Loucy (cell line): Measurements from ENCODE around the gene PPP1R13B.

ENCODE experiments used
- H2AFZ ChIP-seq: fragments of 200-600 bp; sonication (generic); 2 replicates; pipeline ENCODE4 v1.6.0; 2016; ENCODE audit warnings: antibody characterized with exemption, mild to moderate bottlenecking, low read length, moderate library complexity
- H3F3A ChIP-seq: fragments of 200-600 bp; 2 replicates; pipeline ENCODE4 v1.6.0; 2016; ENCODE audit warnings: antibody characterized with exemption, low read depth, mild to moderate bottlenecking
- H3K27me3 ChIP-seq: fragments of 200-600 bp; sonication (generic); 2 replicates; pipeline ENCODE4 v1.6.1; 2014; ENCODE audit warnings: low read length, mild to moderate bottlenecking; ENCODE audit not compliant: insufficient read depth, poor library complexity, severe bottlenecking
- H3K36me3 ChIP-seq: fragments of 200-600 bp; sonication (generic); 2 replicates; pipeline ENCODE4 v1.6.1; 2016; ENCODE audit warnings: low read length; ENCODE audit not compliant: insufficient read depth
- H3K4me1 ChIP-seq: fragments of 200-600 bp; sonication (generic); 2 replicates; pipeline ENCODE4 v1.5.1; 2014; ENCODE audit warnings: low read length, mild to moderate bottlenecking; ENCODE audit not compliant: insufficient read depth, poor library complexity, severe bottlenecking
- H3K4me2 ChIP-seq: fragments of 200-600 bp; sonication (generic); 2 replicates; pipeline ENCODE4 v1.6.0; 2014; ENCODE audit warnings: antibody characterized with exemption, low read length, low read depth, mild to moderate bottlenecking; ENCODE audit not compliant: poor library complexity, severe bottlenecking
- H3K4me3 ChIP-seq: fragments of 200-600 bp; sonication (generic); 2 replicates; pipeline ENCODE4 v1.5.1; 2014; ENCODE audit warnings: low read length, mild to moderate bottlenecking, mixed read lengths; ENCODE audit not compliant: poor library complexity, severe bottlenecking
- H3K79me2 ChIP-seq: fragments of 200-600 bp; sonication (generic); 2 replicates; pipeline ENCODE4 v1.6.1; 2014; ENCODE audit warnings: low read length; ENCODE audit not compliant: insufficient read depth
- H3K9ac ChIP-seq: fragments of 200-600 bp; sonication (generic); 2 replicates; pipeline ENCODE4 v1.6.0; 2014; ENCODE audit warnings: mild to moderate bottlenecking, low read depth, low read length, moderate library complexity; ENCODE audit not compliant: poor library complexity, severe bottlenecking
- H3K9me2 ChIP-seq: fragments of 200-600 bp; sonication (generic); replicated peaks from 2 replicates; pipeline ENCODE4 v1.6.1; 2016; ENCODE audit warnings: low read depth, low read length, mixed read lengths
- H3K9me3 ChIP-seq: fragments of 200-600 bp; sonication (generic); 2 replicates; pipeline ENCODE4 v1.6.1; 2014; ENCODE audit warnings: mild to moderate bottlenecking, antibody characterized with exemption, low read length, low read depth; ENCODE audit not compliant: insufficient read depth
- H4K20me1 ChIP-seq: fragments of 200-600 bp; sonication (generic); 2 replicates; pipeline ENCODE4 v1.6.0; 2014; ENCODE audit warnings: antibody characterized with exemption, low read length, mild to moderate bottlenecking; ENCODE audit not compliant: insufficient read depth, poor library complexity, severe bottlenecking
- CTCF ChIP-seq: fragments of 200-600 bp; sonication (generic); conservative IDR thresholded peaks from 2 replicates; pipeline ENCODE4 v1.5.1; 2014; ENCODE audit warnings: mild to moderate bottlenecking, antibody characterized with exemption, low read length
- EZH2phosphoT487 ChIP-seq: fragments of 200-600 bp; IDR thresholded peaks from 2 replicates; pipeline ENCODE4 v1.6.1; 2018; ENCODE audit warnings: antibody characterized with exemption, mild to moderate bottlenecking, moderate library complexity, borderline replicate concordance

PPP1R13B gene

GRCh38 chr14:103736546-103737431 lies 110.6 kb downstream of the PPP1R13B start:
- H3F3A ChIP-seq: no peaks in the 10 kb centered on the region
- no peak for TF ChIP-seq CTCF
- H2AFZ ChIP-seq: no peak overlapping the region
- H3K4me1 ChIP-seq: no peaks in the 10 kb centered on the region
- H3K79me2 ChIP-seq: no peaks in the 10 kb centered on the region
- 0 out of 2 replicates have a peak, but pooled peaks cover 3% of the 10 kb centered on the region for H3K36me3 ChIP-seq
- no peaks in the 10 kb centered on the region for H3K9me2 ChIP-seq
- H3K4me2 ChIP-seq: no peak overlapping the region
- H3K27me3 ChIP-seq: no peaks in the 10 kb centered on the region
- H3K9me3 ChIP-seq: no peaks in the 10 kb centered on the region
- H4K20me1 ChIP-seq: no peaks in the 10 kb centered on the region
- no peak overlapping the region for H3K4me3 ChIP-seq
- H3K9ac ChIP-seq: no peak overlapping the region

- Histone ChIP-seq H3F3A (no peaks in the 10 kb centered on the region), H3K79me2 (no peaks in the 10 kb centered on the region), H3K4me1 (no peaks in the 10 kb centered on the region), H3K36me3 (0 out of 2 replicates have a peak, but pooled peaks cover 3% of the 10 kb centered on the region), H3K9ac (no peak overlapping the region), H3K27me3 (no peaks in the 10 kb centered on the region), H3K4me3 (no peak overlapping the region), H3K4me2 (no peak overlapping the region), H3K9me2 (no peaks in the 10 kb centered on the region), H4K20me1 (no peaks in the 10 kb centered on the region), H3K9me3 (no peaks in the 10 kb centered on the region), H2AFZ (no peak overlapping the region)
- TF ChIP-seq EZH2phosphoT487 (no peak), CTCF (no peak)
These were observed 111.4 kb downstream of the PPP1R13B start for GRCh38 chr14:103735815-103736545.

DNA sequence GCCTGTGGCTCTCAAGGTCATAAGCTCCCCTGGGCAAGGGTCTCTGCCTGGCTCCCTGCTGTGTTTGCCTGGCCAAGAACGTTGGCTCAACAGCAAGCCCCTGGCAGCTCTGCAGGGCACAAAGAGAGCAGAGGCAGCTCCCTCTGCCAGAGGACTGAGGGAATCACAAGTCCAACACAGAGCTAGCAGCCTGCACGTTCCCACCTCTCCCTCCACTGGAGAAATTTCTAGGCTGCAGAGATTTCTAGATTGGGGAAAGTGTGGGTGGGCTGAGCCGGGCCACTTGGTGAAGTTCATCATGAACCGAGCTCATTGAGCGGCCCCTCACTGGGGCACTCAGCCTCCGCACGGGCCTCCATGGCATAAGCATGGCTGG lies 111.9 kb downstream of the PPP1R13B start:
- no peak overlapping the region for H2AFZ ChIP-seq
- H3F3A ChIP-seq: no peaks in the 10 kb centered on the region
- no peaks in the 10 kb centered on the region for H3K9me3 ChIP-seq
- no peaks in the 10 kb centered on the region for H3K79me2 ChIP-seq
- TF ChIP-seq CTCF: no peak
- TF ChIP-seq EZH2phosphoT487: no peak
- no peaks in the 10 kb centered on the region for H3K27me3 ChIP-seq
- 0 out of 2 replicates have a peak, but pooled peaks cover 3% of the 10 kb centered on the region for H3K36me3 ChIP-seq
- no peaks in the 10 kb centered on the region for H3K4me1 ChIP-seq
- no peak overlapping the region for H3K9ac ChIP-seq
- no peaks in the 10 kb centered on the region for H3K9me2 ChIP-seq
- H3K4me3 ChIP-seq: no peak overlapping the region
- H4K20me1 ChIP-seq: no peaks in the 10 kb centered on the region
- no peak overlapping the region for H3K4me2 ChIP-seq
